Endothelial cell of umbilical vein (primary cell): ENCODE measurements around the gene GRID1. TPM values are rescaled to one million over a fixed set of nuclear protein-coding genes. Genes with fewer than 3 reads are reported as not detected.

Source experiments
- Bru-seq: library from RNA; stranded (reverse); fragments of 400-500 nt; gene quantifications from one replicate; lab custom pipeline; 2021; lab: Mats Ljungman, UMichigan
- BruChase-seq, 2 experiments: library from RNA; stranded (reverse); fragments of 400-500 nt; gene quantifications; one replicate each; lab custom pipeline; 2021; lab: Mats Ljungman, UMichigan
- BruUV-seq: library from RNA; stranded (reverse); fragments of 400-500 nt; replicated peaks from 2 replicates; lab custom pipeline; 2021; lab: Mats Ljungman, UMichigan
- CTCF ChIA-PET: fragments of 300-600, 350-600 bp; sonication (Branson Sonifier 250); formaldehyde crosslinking; loops from one replicate; lab custom pipeline; 2021; ENCODE audit warnings: antibody characterized with exemption, inconsistent platforms; lab: Charles Lee
- POLR2A ChIA-PET: fragments of 300-600, 350-600 bp; sonication (Branson Sonifier 250); formaldehyde crosslinking; loops from one replicate; lab custom pipeline; 2021; ENCODE audit warnings: antibody characterized with exemption, inconsistent platforms; lab: Charles Lee
- DNase-seq: peaks from one replicate; pipeline ENCODE4 v3.0.0-alpha.2; 2011; ENCODE audit warnings: low read depth, low spot score
- FAIRE-seq: peaks from 2 replicates; lab custom pipeline; 2011; peaks lifted over from hg19 to GRCh38; lab: Jason Lieb, UNC
- H2AFZ ChIP-seq: 2 replicates; pipeline ENCODE4 v1.6.0; 2012; ENCODE audit warnings: low read depth, low read length, control low read depth, inconsistent platforms
- H3K27ac ChIP-seq: 2 replicates; pipeline ENCODE4 v1.5.1; 2011; ENCODE audit warnings: low read depth, mild to moderate bottlenecking, control low read depth, low read length, moderate library complexity; ENCODE audit not compliant: insufficient read depth
- H3K27me3 ChIP-seq, 2 experiments: 2 replicates each; pipeline versions ENCODE4 v1.6.0 to v1.6.1; 2011; ENCODE audit warnings: low read length in 2 of 2, mixed read lengths in 1 of 2; ENCODE audit not compliant: control insufficient read depth in 2 of 2, insufficient read depth in 2 of 2
- H3K36me3 ChIP-seq, 2 experiments: 2 replicates in 1 of 2; 3 replicates in 1 of 2; pipeline ENCODE4 v1.5.1; 2011; ENCODE audit warnings: low read length in 2 of 2, mild to moderate bottlenecking in 1 of 2, moderate library complexity in 1 of 2; ENCODE audit not compliant: control insufficient read depth in 2 of 2, insufficient read depth in 2 of 2; ENCODE audit errors: extremely low read depth in 1 of 2
- H3K4me1 ChIP-seq: 3 replicates; pipeline ENCODE4 v1.5.1; 2011; ENCODE audit warnings: mild to moderate bottlenecking, low read length; ENCODE audit not compliant: control insufficient read depth, insufficient read depth; ENCODE audit errors: extremely low read depth
- H3K4me2 ChIP-seq: 2 replicates; pipeline ENCODE4 v1.6.1; 2011; ENCODE audit warnings: low read length, control low read depth, mixed read lengths; ENCODE audit not compliant: insufficient read depth
- H3K4me3 ChIP-seq, 3 experiments: fragments of 200-600 bp in 1 of 3; sonication (generic), shearing (Covaris generic) in 1 of 3; replicated peaks in 1 of 3; 2 replicates each; pipeline ENCODE4 v1.5.1; 2011 to 2016; ENCODE audit warnings: control low read depth in 3 of 3, low read length in 3 of 3, mild to moderate bottlenecking in 2 of 3, inconsistent platforms in 1 of 3, low read depth in 1 of 3, moderate library complexity in 1 of 3; ENCODE audit not compliant: insufficient read depth in 1 of 3
- H3K79me2 ChIP-seq: 2 replicates; pipeline ENCODE4 v1.6.0; 2012; ENCODE audit warnings: low read length, inconsistent platforms; ENCODE audit not compliant: control insufficient read depth, insufficient read depth
- H3K9ac ChIP-seq: replicated peaks from 2 replicates; pipeline ENCODE3; 2011; ENCODE audit warnings: low read length, control low read depth; ENCODE audit not compliant: insufficient read depth; ENCODE audit errors: extremely low read depth
- H3K9me1 ChIP-seq: replicated peaks from 3 replicates; pipeline ENCODE4 v1.6.0; 2011; ENCODE audit warnings: mild to moderate bottlenecking, low read length; ENCODE audit not compliant: control insufficient read depth, insufficient read depth; ENCODE audit errors: extremely low read depth
- H3K9me3 ChIP-seq: replicated peaks from 2 replicates; pipeline ENCODE4 v1.5.1; 2012; ENCODE audit warnings: low read length, inconsistent platforms; ENCODE audit not compliant: control insufficient read depth, insufficient read depth
- H4K20me1 ChIP-seq: replicated peaks from 2 replicates; pipeline ENCODE3; 2011; ENCODE audit warnings: mild to moderate bottlenecking, low read length; ENCODE audit not compliant: control insufficient read depth, insufficient read depth; ENCODE audit errors: extremely low read depth
- EZH2 ChIP-seq: IDR thresholded peaks from 2 replicates; pipeline ENCODE4 v1.6.1; 2012; ENCODE audit warnings: borderline replicate concordance, low read depth, mild to moderate bottlenecking, moderate library complexity, low read length, inconsistent platforms; ENCODE audit not compliant: severe bottlenecking
- FOS ChIP-seq: IDR thresholded peaks from 2 replicates; pipeline ENCODE4 v1.6.1; 2011; ENCODE audit warnings: mild to moderate bottlenecking, low read length, moderate library complexity, borderline replicate concordance; ENCODE audit not compliant: insufficient read depth
- GATA2 ChIP-seq: IDR thresholded peaks from 2 replicates; pipeline ENCODE4 v1.7.0; 2011; ENCODE audit warnings: low read depth, mild to moderate bottlenecking, moderate library complexity, mixed read lengths, low read length; ENCODE audit not compliant: insufficient read length, insufficient read depth
- JUN ChIP-seq: IDR thresholded peaks from 2 replicates; pipeline ENCODE4 v1.6.1; 2011; ENCODE audit warnings: borderline replicate concordance, low read depth; ENCODE audit not compliant: insufficient read length, insufficient read depth
- MYC ChIP-seq: IDR thresholded peaks from one replicate; pipeline ENCODE4 v1.6.1; 2011; ENCODE audit warnings: mild to moderate bottlenecking, low read depth, low read length
- POLR2A ChIP-seq: IDR thresholded peaks from 2 replicates; pipeline ENCODE4 v1.6.1; 2012; ENCODE audit warnings: low read depth, mild to moderate bottlenecking, control low read depth, low read length
- POLR2AphosphoS5 ChIP-seq: IDR thresholded peaks from 2 replicates; pipeline ENCODE4 v1.6.1; 2012; ENCODE audit warnings: low read depth, mild to moderate bottlenecking, control low read depth, low read length, moderate library complexity; ENCODE audit not compliant: insufficient read depth
- dilution Hi-C: fragments of 300-500 bp; cut with MboI; formaldehyde crosslinking; loops from one replicate; pipeline ENCODE4 v1.15.0; 2019; ENCODE audit warnings: low sequenced_read_pairs; ENCODE audit not compliant: extremely low pct_ligation_motif_present
- intact Hi-C: fragments of 100-400 bp; cut with micrococcal nuclease; formaldehyde crosslinking; loops from one replicate; pipeline ENCODE4 v1.10.0; 2022
- long read RNA-seq: library from polyadenylated mRNA; stranded (forward); transcript quantifications from one replicate; pipeline ENCODE4 v2.0.0, GENCODE V29; 2021
- polyA minus RNA-seq, 3 experiments: library from RNA; depleted of rRNA, polyadenylated mRNA; stranded (reverse); fragments of >200 nt; gene quantifications; 1 replicate in 1 of 3; 2 replicates in 2 of 3; pipeline ENCODE4 v1.2.3, GENCODE V29; 2011
- polyA plus RNA-seq, 4 experiments: library from polyadenylated mRNA; depleted of rRNA in 3 of 4; stranded (reverse) in 3 of 4; unstranded in 1 of 4; fragments of >200 nt; gene quantifications; 2 replicates each; pipeline versions ENCODE4 v1.2.1 to v1.2.3, GENCODE V29; 2011 to 2012; ENCODE audit warnings: missing spikeins in 1 of 4
- total RNA-seq: library from RNA; stranded (reverse); gene quantifications from 2 replicates; pipeline ENCODE4 v1.2.3, GENCODE V29; 2021
- TF ChIP-seq, protein P1 (sequence below), 2 donors: IDR thresholded peaks; 1 replicate in 1 of 2; 2 replicates in 1 of 2; pipeline ENCODE4 v1.5.1; 2011; ENCODE audit warnings: low read length in 2 of 2, mild to moderate bottlenecking in 2 of 2, moderate library complexity in 2 of 2, control low read depth in 1 of 2, inconsistent platforms in 1 of 2, low read depth in 1 of 2; ENCODE audit not compliant: insufficient read depth in 1 of 2; ENCODE audit errors: extremely low read depth in 1 of 2
- TF ChIP-seq, protein P2 (sequence below): IDR thresholded peaks from 2 replicates; pipeline ENCODE4 v1.6.1; 2011; ENCODE audit not compliant: insufficient read depth, insufficient read length

The GRID1 gene
- not detected in 2 replicates for total RNA-seq
- 0.10 TPM in 1 of 2 replicates, not detected in the other for polyA plus RNA-seq
- 0.01 TPM in 2 replicates for polyA plus RNA-seq (2011; cell fraction: cytosol; rRNA removed)
- not detected in 2 replicates for polyA plus RNA-seq (2011; cell fraction: nucleus; rRNA removed)
- not detected in 2 replicates for polyA plus RNA-seq (2012)
- polyA minus RNA-seq, result 0.12 TPM in 1 of 2 replicates, not detected in the other
- 1.5 TPM for polyA minus RNA-seq (2011; cell fraction: cytosol; rRNA and poly(A)+ RNA removed)
- polyA minus RNA-seq (2011; cell fraction: nucleus; rRNA and poly(A)+ RNA removed), result 0.19 TPM in 1 of 2 replicates, not detected in the other
- Bru-seq, nascent RNA, result percentile 5 among the genes with signal in this experiment
- percentile 3 among the genes with signal in this experiment for BruChase-seq, experiment 1, labeled RNA remaining after a 6-hour chase
- percentile 5 among the genes with signal in this experiment for BruChase-seq, experiment 2, labeled RNA remaining after a 2-hour chase
- long read RNA-seq, result 0 reads

DNA sequence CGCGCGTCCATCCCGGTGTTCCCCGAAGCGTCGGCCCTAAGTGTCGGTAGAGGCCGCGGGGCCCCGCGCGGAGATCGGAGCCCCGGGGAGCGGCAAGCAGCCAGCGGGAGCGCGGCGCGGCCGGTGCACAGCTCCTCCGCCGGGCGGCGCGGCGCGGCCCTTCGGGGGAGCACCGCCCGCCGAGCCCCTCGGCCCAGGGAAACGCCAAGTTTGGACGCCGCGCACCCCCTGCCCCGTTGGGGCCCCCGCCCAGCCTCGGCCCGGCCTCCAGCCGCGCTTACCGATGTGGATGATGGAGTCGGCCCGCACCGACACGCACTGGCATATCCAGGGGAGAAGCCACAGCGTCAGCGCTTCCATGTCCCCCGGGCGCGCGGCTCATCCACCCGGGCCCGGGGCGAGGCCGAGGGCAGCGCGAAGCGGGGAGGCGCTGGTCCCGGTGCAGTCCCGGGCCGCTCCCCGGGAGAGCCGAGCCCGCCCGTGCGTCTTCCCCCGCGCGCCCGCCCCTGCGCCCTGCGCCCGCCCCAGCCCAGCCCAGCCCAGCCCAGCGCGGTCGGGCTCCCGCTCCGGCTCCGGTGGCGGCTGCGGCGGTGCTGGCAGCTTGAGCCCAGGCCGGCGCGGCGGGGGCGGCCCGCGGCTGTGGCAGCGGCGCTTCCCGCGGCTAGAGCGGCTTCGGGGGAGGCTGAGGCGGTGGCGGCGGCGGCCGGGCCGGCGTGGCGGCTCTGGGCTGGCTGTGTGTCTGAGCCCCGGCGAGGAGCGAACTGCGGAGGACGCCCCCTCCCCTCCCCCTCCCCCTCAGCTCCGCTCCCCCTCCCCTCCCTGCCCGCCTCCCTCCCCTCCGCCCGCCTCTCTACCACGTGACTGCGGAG lies at the start of gene GRID1:
Gene GRID1 (minus strand): TSS at position 763 of the 869 bp plus-strand sequence.
- POLR2A ChIA-PET, result interaction anchor here (0.6 kb wide), 2 partner anchors 13 to 756 kb away, joined by 3 to 4 read pairs; no protein-coding TSS in a partner anchor
- no peak for DNase-seq
- CTCF ChIA-PET, result no interaction called here

DNA sequence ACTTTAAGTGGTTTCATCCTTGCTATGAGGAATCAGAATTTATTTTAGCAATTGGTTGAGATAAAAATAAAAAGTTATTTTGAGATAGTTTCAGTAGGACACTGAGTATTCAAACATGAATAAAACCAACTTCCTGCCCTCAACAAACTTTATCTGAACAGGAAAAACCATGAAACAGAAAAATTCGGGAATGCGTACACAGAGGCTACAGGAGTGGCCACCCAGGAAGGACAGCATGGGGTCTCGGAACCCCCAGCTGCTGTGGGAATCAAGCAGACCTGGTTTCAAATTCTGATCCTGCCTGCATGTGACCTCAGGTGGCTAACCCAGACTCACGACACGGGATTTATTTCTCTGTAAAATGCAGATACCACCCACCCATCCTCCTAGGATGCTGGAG lies 49.0 kb upstream of the GRID1 start:
- intact Hi-C loops (no loop called here), dilution Hi-C loops (no loop called here)
- Histone ChIP-seq H3K9ac (no peak overlapping the region), H3K27me3 (peaks cover 2 to 3% of the 10 kb centered on the region in 2 experiments), H3K27ac (no peak overlapping the region), H3K9me3 (no peaks in the 10 kb centered on the region), H3K4me3 (no peak overlapping the region), H3K4me2 (no peak overlapping the region), H4K20me1 (no peaks in the 10 kb centered on the region), H3K36me3 (no peaks in the 10 kb centered on the region), H3K9me1 (no peaks in the 10 kb centered on the region), H3K79me2 (no peaks in the 10 kb centered on the region), H3K4me1 (peaks cover 12% of the 10 kb centered on the region), H2AFZ (no peak overlapping the region)
- no TSS peak for BruUV-seq
- TF ChIP-seq, protein P1, sequence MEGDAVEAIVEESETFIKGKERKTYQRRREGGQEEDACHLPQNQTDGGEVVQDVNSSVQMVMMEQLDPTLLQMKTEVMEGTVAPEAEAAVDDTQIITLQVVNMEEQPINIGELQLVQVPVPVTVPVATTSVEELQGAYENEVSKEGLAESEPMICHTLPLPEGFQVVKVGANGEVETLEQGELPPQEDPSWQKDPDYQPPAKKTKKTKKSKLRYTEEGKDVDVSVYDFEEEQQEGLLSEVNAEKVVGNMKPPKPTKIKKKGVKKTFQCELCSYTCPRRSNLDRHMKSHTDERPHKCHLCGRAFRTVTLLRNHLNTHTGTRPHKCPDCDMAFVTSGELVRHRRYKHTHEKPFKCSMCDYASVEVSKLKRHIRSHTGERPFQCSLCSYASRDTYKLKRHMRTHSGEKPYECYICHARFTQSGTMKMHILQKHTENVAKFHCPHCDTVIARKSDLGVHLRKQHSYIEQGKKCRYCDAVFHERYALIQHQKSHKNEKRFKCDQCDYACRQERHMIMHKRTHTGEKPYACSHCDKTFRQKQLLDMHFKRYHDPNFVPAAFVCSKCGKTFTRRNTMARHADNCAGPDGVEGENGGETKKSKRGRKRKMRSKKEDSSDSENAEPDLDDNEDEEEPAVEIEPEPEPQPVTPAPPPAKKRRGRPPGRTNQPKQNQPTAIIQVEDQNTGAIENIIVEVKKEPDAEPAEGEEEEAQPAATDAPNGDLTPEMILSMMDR (IDR thresholded peaks at IDR 0.05; ENCODE audit: extremely low read depth in 1 of 2, insufficient read depth in 1 of 2, low read depth in 1 of 2, low read length in 2 of 2), result no peak
- TF ChIP-seq JUN (no peak), FOS (no peak), POLR2A (no peak), MYC (no peak), POLR2AphosphoS5 (no peak), EZH2 (no peak), GATA2 (no peak)
- TF ChIP-seq, protein P2, sequence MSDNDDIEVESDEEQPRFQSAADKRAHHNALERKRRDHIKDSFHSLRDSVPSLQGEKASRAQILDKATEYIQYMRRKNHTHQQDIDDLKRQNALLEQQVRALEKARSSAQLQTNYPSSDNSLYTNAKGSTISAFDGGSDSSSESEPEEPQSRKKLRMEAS, result no peak
- no peak for DNase-seq
- FAIRE-seq, result no peak
- ChIA-PET CTCF (no interaction called here), POLR2A (no interaction called here)

More for the DNA sequence above, at the start of gene GRID1:
- Histone ChIP-seq H3K4me3 (no peak within 1 kb of the TSS), H3K9ac (no peak within 1 kb of the TSS), H3K36me3 (no peaks in the 10 kb centered on the region), H4K20me1 (no peaks in the 10 kb centered on the region), H3K4me1 (no peaks in the 10 kb centered on the region), H3K9me1 (no peaks in the 10 kb centered on the region), H3K27ac (no peak within 1 kb of the TSS), H2AFZ (no peak within 1 kb of the TSS), H3K9me3 (no peaks in the 10 kb centered on the region), H3K79me2 (no peaks in the 10 kb centered on the region), H3K27me3 (peaks cover 71 to 74% of the 10 kb centered on the region in 2 experiments), H3K4me2 (no peak within 1 kb of the TSS)
- TF ChIP-seq EZH2 (peak; percentile 85), POLR2A (no peak), JUN (no peak), GATA2 (no peak)
- TF ChIP-seq, protein P2, result no peak
- dilution Hi-C loops, result no loop called here
- FAIRE-seq, result no peak
- intact Hi-C loops, result no loop called here
- no TSS peak for BruUV-seq
